GM20000 (cell line): ENCODE measurements around the gene AVP.
"Not testable (repeated sequence)": the region's sequence is repeated elsewhere in the genome, so short reads cannot be mapped to it uniquely, and the experiment has no call there.

Experiments used
- DNase-seq: peaks from one replicate; pipeline ENCODE4 v3.0.0; 2012; ENCODE audit warnings: low spot score
- TF ChIP-seq, protein P1 (sequence below): IDR thresholded peaks from 2 replicates; pipeline ENCODE4 v1.5.1; 2012; ENCODE audit warnings: mild to moderate bottlenecking, control low read depth; ENCODE audit errors: extremely low read depth, missing control alignments

AVP gene, protein sequence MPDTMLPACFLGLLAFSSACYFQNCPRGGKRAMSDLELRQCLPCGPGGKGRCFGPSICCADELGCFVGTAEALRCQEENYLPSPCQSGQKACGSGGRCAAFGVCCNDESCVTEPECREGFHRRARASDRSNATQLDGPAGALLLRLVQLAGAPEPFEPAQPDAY

GRCh38 chr20:3084283-3084985, at the start of gene AVP:
Gene AVP (minus strand): TSS chr20:3084724. CDS start chr20:3084674, 50 bp downstream.
- TF ChIP-seq, protein P1, sequence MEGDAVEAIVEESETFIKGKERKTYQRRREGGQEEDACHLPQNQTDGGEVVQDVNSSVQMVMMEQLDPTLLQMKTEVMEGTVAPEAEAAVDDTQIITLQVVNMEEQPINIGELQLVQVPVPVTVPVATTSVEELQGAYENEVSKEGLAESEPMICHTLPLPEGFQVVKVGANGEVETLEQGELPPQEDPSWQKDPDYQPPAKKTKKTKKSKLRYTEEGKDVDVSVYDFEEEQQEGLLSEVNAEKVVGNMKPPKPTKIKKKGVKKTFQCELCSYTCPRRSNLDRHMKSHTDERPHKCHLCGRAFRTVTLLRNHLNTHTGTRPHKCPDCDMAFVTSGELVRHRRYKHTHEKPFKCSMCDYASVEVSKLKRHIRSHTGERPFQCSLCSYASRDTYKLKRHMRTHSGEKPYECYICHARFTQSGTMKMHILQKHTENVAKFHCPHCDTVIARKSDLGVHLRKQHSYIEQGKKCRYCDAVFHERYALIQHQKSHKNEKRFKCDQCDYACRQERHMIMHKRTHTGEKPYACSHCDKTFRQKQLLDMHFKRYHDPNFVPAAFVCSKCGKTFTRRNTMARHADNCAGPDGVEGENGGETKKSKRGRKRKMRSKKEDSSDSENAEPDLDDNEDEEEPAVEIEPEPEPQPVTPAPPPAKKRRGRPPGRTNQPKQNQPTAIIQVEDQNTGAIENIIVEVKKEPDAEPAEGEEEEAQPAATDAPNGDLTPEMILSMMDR, result no peak
- no peak for DNase-seq

GRCh38 chr20:3134151-3134550, 49.6 kb upstream of the AVP start:
- DNase-seq, result no peak
- TF ChIP-seq, protein P1, result no peak

GRCh38 chr20:3133155-3133554, 48.6 kb upstream of the AVP start:
- DNase-seq, result no peak
- TF ChIP-seq, protein P1, result no peak

DNA sequence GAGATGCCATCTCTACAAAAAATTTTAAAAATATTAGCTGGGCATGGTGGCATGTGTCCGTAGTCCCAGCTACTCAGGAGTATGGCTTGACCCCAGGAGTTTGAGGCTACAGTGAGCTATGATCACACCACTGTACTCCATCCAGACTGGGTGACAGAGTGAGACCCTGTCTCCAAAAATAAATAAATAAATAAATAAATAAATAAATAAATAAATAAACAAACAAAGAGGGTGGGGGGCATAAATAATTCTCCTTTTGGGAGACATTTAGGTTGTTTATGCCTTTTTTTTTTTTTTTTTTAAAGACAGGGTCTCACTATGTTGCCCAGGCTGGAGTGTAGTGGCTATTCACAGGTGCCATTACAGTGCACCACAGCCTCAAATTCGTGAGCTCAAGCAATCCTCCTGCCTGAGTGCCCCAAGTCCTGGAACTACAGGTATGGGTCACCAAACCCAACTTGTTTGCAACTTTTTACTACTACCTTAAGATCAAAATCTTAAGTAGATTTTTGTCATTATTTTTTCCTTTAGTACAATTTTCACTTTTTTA, 45.6 kb upstream of the AVP start:
- DNase-seq, result no peak

DNA sequence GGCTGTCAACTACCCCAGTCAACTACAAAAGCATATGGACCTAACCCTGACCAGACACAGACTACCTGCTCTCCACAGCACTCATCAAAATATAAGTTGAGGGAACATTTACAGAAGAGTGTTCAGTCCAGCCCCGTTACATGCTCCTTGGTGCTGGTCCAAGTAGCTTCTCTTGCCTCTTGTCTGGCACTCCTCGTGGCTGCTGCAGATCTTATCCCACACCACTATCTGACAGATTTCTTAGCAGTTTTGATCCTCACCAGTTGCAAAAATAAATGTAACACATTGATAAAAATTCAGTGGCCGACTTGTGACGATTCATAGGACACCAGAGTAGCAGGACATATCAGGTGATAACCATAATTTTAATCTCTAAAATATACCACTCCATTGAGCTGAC, 44.6 kb upstream of the AVP start:
- DNase-seq, result no peak

More for the DNA sequence above, 45.6 kb upstream of the AVP start:
- TF ChIP-seq, protein P1, result no peak

DNA sequence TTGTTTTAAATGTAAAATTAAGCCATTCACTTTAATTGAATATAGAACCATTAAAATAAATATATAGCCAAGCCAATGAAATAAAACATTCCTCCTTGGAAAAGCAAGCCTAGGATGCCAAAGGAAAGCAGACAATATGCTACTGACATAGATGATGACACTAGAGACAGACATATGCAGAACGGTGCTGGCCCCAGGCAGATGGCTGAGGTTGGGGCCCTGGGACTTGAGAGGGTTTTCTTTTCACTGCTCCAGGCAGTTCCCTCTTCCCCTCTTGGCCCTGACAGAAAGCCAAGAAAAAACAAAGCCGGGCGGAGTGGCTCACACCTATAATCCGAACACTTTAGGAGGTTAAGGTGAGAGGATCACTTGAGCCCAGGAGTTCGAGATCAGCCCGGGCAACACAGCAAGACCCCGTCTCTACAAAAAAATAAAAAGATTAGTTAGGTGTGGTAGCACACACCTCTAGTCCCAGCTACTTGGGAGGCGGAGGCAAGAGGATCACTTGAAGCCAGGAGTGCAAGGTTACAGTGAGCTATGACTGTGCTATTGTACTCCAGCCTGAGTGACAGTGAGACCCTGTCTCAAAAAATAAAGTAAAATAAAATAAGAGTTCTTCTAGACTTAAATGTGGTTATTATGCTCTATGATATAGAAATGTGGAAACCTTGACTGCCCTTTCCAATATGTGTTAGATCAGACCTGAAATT, 43.9 kb upstream of the AVP start:
- no peak for DNase-seq
- TF ChIP-seq, protein P1, result no peak

More for the DNA sequence above, 44.6 kb upstream of the AVP start:
- TF ChIP-seq, protein P1, result no peak

- no peak for DNase-seq
- TF ChIP-seq, protein P1, result no peak
These were observed 42.0 kb upstream of the AVP start for GRCh38 chr20:3126527-3126859.

GRCh38 chr20:3125776-3126526, 41.4 kb upstream of the AVP start:
- DNase-seq, result not testable (repeated sequence)

- not testable (repeated sequence) for DNase-seq
These were observed 40.4 kb upstream of the AVP start for GRCh38 chr20:3124773-3125560.
